Transverse colon (tissue), 4 donors: ENCODE measurements around the gene NR2F1-AS1.

Source experiments
- CTCF ChIP-seq, 5 experiments: fragments of 200-600 bp in 3 of 5; fragments of 450-650 bp in 2 of 5; sonication (generic) in 3 of 5; IDR thresholded peaks; 1 replicate in 2 of 5; 2 replicates in 3 of 5; pipeline ENCODE4 v1.5.1; 2016 to 2017; ENCODE audit warnings: antibody characterized with exemption in 5 of 5, inconsistent platforms in 3 of 5, mild to moderate bottlenecking in 2 of 5, moderate library complexity in 1 of 5
- EP300 ChIP-seq: sonication (generic); formaldehyde crosslinking; IDR thresholded peaks from one replicate; pipeline ENCODE4 v1.6.1; 2017; ENCODE audit warnings: antibody characterized with exemption, low read depth
- POLR2AphosphoS5 ChIP-seq, 3 donors: sonication (generic); formaldehyde crosslinking; IDR thresholded peaks; one replicate each; pipeline ENCODE4 v1.6.1; 2016; ENCODE audit warnings: antibody characterized with exemption in 3 of 3

- TF ChIP-seq CTCF (IDR thresholded peaks at IDR 0.05): no peak
- no peak for TF ChIP-seq POLR2AphosphoS5 (IDR thresholded peaks at IDR 0.05)
- TF ChIP-seq EP300: no peak
Observed at GRCh38 chr5:93569300-93570160, 11.5 kb downstream of the NR2F1-AS1 start.
